ENCODE results near the gene SSH2.

Gene SSH2

DNA sequence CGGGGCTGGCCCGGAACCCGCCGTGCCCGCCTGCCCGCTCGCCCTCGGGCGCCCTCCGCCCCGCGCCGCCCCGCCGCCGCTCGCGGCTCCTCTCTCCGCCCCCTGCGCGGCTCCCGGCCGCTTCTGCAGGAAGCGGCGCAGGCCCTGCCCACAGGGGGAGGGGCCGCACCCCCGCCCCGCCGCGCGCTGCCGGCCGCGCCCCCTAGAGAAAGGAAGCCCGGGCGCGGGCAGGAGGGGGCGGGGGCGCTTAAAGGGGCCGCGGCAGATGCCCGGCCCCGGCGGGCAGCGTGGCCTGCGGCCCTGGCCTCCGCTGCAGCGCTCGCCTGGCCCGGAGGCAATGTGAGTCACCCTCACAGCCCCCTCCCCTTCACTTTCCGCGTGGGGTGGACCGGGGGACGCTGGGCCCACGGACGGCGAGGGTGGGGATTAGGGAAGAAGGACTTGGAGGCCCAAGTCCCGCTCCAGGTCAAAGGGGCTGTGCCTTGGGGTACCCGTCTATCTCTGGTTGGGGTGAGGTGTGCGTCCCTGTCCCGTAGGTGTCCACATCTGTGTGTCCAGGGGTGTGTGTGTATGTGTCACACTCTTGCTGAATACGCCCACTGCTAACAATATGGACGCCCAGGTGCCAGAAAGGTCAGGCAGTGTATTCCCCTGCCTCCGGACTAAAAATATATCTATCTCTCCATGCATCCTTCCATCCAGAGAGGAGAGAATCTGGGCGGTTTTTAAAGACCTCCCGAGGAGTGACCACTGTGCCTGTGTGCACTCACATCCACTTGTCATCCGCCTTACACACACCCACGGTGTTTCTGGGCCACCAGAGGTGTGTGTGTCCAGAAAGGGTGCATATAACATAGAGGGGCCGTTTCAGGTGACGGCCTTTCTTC lies 340.3 kb downstream of the SSH2 start, which contains the start of gene GIT1:
Gene GIT1, minus strand, starts transcription at position 125 of the 887 bp plus-strand sequence. CDS start 270 bp downstream, outside the sequence.
- peak; percentile 76 for DNase-seq (ENCODE audit: low read depth)

- DNase-seq (ENCODE audit: low read depth), result peak; percentile 71
Measured at GRCh38 chr17:29588562-29589411, 341.2 kb downstream of the SSH2 start.

- no peak for DNase-seq (ENCODE audit: low read depth)
Measured at GRCh38 chr17:29588017-29588561, 341.9 kb downstream of the SSH2 start.

DNA sequence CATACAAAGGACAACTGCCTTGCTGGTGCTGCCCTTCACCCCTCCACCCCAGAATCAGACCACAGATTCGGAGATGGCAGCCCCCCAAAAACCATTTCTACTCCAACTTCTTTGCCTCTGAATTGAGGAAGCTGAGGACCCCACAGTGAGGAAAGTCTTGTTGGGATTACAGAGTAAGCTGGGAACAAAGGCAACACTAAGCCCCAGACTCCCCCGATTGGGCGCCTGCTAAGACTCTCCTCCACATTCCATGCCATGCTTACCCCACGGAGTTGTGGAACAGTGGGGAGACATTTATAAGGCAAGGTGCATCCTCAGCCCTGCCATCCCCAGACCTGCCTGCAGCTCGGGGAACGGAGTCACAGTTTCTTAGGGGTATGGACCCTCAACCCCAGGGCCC lies 342.4 kb downstream of the SSH2 start:
- DNase-seq (ENCODE audit: low read depth), result no peak

DNA sequence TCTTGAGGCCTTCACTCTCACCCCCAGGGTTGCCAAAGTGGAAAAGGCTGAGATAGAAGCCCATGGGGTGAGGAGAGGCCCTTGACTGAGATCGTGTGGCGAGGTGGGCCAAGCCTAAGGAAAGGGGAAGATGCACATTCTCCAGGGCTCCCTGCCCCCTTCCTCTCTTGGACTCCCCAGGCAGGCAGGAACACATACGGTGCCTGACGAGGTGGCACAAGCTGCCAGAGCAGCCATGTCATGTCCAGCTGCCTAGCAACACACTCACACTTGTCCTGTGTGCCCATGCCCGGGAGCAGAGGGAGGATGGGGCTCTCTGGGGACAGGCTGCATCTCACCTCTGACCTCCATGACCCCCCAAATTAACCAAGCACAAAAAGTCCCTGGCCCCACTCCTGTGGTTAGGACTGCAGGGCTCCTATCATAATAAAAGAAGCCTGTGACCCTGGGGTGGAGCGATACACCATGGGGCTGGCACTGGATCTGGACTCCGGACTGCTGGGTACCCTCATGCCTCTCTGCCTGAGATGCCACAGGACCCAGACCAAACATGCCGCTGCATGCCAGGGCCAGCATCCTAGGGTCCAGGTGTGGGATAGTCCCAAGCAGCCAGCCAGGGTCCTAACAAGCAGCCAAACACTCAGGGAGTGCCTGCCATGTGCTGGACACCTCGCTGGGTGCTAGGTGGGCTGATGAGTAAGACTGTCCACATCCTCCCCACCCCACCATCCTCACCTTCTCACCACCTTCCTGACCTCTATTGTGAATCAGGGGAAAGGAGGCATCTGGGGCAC lies 343.2 kb downstream of the SSH2 start:
- no peak for DNase-seq (ENCODE audit: low read depth)

- no peak for DNase-seq (ENCODE audit: low read depth)
Measured at GRCh38 chr17:29585080-29585751, 344.8 kb downstream of the SSH2 start.

DNA sequence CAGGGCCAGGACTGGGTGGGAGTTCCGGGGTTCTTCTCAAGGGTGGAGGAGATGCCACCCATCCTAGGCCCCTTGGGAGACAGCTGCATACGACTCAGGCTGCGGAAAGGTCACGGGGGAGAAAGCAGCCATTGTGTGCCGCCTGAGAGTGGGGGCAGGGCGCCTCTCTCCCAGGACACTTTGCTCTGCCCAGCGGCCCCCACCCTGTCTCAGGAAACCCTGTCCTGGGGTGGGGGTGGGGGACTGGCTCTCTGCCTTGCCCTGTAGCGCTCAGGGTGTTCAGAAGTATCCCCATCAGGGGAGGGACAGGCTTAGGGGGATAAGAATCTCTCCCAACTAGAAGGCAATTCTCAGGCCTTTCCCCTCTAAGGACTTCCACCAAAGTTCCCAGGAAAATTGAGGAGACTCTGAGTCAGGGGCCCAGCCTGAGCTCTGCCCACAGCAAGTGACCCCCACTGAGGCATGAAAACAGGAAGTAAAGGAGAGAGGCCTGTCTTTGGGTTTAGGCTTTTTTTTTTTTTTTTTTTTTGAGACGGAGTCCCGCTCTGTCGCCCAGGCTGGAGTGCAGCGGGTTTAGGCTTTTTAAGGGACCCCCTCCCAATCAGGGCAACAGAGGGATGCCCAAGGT lies 345.5 kb downstream of the SSH2 start:
- no peak for DNase-seq (ENCODE audit: low read depth)

DNA sequence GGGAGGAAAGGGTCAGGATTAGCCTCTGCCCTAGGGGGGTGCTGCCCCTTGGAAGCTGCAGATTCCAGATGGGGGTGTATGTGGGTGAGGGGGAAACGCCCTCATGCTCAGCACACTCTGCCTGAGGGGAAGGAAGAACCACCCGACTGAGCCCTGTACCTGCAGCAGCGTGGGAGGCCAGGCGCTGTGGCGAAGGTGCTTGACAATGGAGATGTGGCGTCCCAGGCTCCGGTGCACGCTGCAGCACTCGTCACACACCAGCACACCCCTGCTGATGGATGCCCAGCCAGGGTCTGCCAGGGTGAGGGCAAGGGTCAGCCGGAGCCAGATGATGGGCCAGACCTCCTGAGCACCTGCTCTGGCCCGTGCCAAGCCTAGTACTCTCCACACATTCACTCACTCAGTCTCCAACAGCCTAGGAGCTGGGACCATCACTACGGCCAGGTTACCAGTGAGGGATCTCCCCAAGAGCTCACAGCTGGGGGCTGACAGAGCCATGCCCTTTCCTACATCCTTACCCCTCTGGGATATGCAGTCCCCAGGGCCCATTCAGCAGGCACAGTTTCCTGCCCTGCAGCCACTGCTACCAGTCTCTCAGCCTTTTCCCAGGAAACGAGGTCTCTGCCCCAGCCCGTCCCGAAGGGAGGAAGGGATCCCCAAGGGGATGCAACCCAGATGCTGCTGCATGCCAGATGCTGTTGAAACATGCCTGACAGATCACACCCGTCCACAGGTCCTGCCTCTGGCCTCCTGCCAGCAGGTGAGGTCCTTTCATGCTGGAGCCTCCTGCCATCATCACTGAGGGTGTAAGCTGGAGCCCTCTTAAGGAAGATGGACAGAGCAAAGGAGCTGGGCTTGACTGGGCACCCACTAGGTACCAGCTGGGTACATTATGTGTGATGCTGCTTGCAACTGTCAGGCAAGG lies 346.4 kb downstream of the SSH2 start:
- no peak for DNase-seq (ENCODE audit: low read depth)

DNA sequence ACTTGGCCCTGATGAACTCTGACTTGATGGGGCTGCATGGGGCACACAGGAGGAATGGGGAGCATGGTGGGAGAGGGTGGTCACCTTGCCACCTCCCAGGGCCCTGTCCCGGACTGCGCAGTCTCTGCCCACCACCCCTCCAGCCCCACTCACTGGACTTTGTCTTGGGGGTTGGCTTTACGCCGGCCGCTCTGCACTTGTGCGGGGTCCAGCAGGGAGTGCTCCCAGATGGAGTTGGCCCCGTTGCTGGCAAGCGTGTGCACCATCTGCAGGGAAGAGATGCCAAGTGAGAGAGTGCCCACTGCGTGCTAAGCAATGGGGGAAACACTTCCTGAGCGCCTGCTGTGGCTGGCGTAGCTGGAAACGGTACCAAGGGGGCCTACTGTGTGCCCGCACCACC lies 347.3 kb downstream of the SSH2 start:
- DNase-seq (ENCODE audit: low read depth), result no peak

- DNase-seq (ENCODE audit: low read depth), result no peak
Measured at GRCh38 chr17:29582254-29582765, 347.7 kb downstream of the SSH2 start.

DNA sequence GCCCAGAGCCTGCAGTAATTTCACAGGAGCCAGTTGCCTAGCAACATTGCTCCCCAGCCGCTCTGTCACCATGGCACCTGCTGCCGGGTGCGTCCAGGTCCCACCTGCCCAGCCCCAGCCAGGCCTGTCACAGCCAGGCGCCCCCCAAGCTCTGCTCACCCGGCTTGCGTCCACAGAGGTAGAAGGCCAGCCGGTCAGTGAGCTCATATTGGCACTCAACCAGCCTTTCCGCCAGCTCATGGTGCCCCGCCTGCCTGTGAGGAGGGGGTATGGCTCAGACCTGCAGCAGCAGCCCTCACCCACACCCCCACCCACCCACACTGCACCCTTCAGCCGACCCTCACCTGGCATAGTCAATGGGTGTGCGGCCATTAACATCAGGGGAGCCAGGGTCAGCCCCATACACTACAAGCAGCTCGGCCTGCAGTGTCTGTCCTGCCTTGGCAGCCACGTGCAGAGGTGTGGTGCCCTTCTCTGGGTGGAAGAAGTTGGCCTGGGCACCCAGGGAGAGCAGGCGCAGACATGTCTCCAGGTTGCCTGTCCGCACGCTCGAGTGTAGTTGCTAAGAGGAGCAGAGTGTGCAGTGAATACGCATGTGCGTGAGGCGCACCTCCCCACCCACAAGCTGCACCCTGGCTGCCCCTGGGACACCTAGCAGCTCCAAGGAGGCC lies 348.3 kb downstream of the SSH2 start:
- no peak for DNase-seq (ENCODE audit: low read depth)

DNA sequence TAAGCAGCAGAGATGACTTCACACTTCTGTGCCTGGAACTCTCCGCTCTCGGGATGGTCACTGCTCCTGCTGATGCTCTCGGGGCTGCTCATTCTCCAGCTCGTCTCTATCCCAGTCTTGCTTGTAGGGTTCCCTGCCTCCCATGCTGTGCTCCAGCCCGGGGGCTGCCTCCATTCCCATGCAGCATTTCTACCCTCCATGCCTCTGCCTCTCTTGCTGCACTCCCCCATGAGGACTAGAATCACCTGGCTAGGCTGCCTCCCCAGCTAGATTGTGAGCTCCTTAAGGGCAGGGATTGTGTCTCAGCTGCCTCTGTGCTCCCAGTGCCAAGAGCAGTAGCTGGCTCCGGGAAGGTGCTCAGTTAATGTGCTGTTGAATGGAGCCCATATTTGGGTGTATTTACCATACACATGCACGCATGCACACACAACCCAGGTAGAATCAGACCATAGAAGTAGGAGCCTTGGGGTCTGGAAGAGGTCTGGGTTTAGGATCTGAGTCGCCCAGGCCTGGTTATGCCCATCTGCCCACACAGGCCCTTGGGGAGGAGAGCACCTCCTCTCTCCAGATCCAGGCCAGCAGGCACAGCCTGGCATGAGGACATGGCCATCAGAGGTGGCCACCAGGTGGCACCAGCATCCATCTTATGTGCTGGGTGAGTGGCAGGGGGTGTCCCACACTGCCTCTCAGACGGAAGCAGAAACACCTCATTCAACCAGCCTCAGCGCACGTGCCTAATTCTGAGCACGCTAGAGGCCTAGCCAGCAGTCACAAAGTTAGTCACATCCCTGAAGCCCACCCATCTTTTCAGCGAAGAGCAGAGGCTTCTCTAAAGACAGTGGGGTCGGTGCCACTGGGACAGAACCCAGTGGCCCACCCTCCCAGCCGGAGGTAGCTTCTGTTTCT lies 349.9 kb downstream of the SSH2 start:
- peak; percentile 87 for DNase-seq (ENCODE audit: low read depth)

GRCh38 chr17:29578626-29579485 lies 351.2 kb downstream of the SSH2 start:
- DNase-seq (ENCODE audit: low read depth), result no peak

- DNase-seq (ENCODE audit: low read depth), result no peak
Measured at GRCh38 chr17:29577385-29578211, 352.4 kb downstream of the SSH2 start.

GRCh38 chr17:29577001-29577370 lies 353.0 kb downstream of the SSH2 start:
- no peak for DNase-seq (ENCODE audit: low read depth)

All from stimulated activated CD4-positive, alpha-beta T cell treated with anti-CD3 and anti-CD28 coated beads, Interleukin-2, amount 100 ng/mL, for 4 hours (primary cell).